ENCODE measurements around the gene PDIA6. TPM values are rescaled to one million over a fixed set of nuclear protein-coding genes. Genes with fewer than 3 reads are reported as not detected.

The PDIA6 gene
- total and polyA plus RNA-seq, 2 of the 4 experiments (the other 2 are of a cell fraction) = 204 to 349 TPM

DNA sequence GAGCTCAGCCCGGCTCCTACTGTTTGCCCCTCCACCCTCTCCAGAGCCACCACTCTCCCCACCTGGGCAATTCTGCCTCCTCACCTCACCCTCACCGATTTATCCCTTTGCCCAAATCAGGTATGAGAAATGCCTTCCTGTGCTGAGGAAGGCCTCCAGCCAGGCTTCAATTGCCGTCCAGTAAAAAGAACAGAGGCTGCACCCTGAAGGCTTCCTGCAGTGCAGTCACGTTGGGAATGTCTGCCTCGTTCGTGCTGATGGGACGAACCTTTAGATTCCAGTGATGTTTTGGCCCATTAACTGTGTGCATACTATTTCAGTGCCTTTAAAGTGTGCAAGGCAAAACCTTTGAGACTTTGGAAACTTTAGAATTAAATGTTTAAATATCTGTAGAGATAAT is 57.0 kb downstream of the PDIA6 start:
- Histone ChIP-seq H3K9me3 (ENCODE audit: control insufficient read depth, insufficient read depth, low read length) (no peaks in the 10 kb centered on the region), H3K23ac (ENCODE audit: low read depth, low read length) (no peak overlapping the region), H3K4ac (ENCODE audit: low read depth, low read length) (no peak overlapping the region), H2AK5ac (ENCODE audit: low read depth, low read length) (no peak overlapping the region), H2AFZ (replicated peaks; ENCODE audit: low read length, poor library complexity) (peak overlapping the region; percentile 23), H3K9ac (ENCODE audit: low read depth, low read length) (no peak overlapping the region), H4K91ac (ENCODE audit: insufficient read depth, low read depth, low read length) (no peak overlapping the region), H3K56ac (ENCODE audit: extremely low read depth, insufficient read depth, low read length) (no peak overlapping the region), H4K8ac (ENCODE audit: low read depth in 2 of 2, low read length in 2 of 2) (no peak overlapping the region), H4K20me1 (ENCODE audit: insufficient read depth, low read length) (no peaks in the 10 kb centered on the region), H2BK20ac (ENCODE audit: low read depth, low read length) (no peak overlapping the region), H3K18ac (ENCODE audit: low read depth, low read length) (no peak overlapping the region), H2BK120ac (ENCODE audit: low read depth, low read length) (no peak overlapping the region), H3K4me3 (ENCODE audit: insufficient read depth, low read depth, low read length) (no peak overlapping the region), H3K79me1 (ENCODE audit: low read depth in 1 of 2, low read length in 2 of 2) (no peaks in the 10 kb centered on the region), H3K4me2 (ENCODE audit: low read depth, low read length) (no peak overlapping the region), H2BK15ac (ENCODE audit: low read depth, low read length) (no peak overlapping the region), H3K27ac (ENCODE audit: insufficient read depth, low read length) (no peak overlapping the region), H3K14ac (replicated peaks; ENCODE audit: low read depth, low read length) (no peak overlapping the region), H3K27me3 (ENCODE audit: control insufficient read depth, insufficient read depth, low read length) (peaks cover 18% of the 10 kb centered on the region), H2BK5ac (ENCODE audit: low read depth, low read length, poor library complexity, severe bottlenecking) (no peak overlapping the region), H4K5ac (ENCODE audit: low read depth, low read length) (no peak overlapping the region), H3K9me1 (ENCODE audit: insufficient read depth, low read length) (no peaks in the 10 kb centered on the region), H2AK9ac (replicated peaks; ENCODE audit: low read depth, low read length, poor library complexity) (no peak overlapping the region), H3K36me3 (ENCODE audit: control insufficient read depth, insufficient read depth, low read length) (no peaks in the 10 kb centered on the region), H3K4me1 (ENCODE audit: control insufficient read depth, insufficient read depth, low read length) (no peaks in the 10 kb centered on the region)
- TF ChIP-seq BHLHE40 (IDR thresholded peaks at IDR 0.05; ENCODE audit: low read depth, low read length) (no peak), USF2 (IDR thresholded peaks at IDR 0.05; ENCODE audit: low read depth, low read length) (no peak), MAFK (IDR thresholded peaks at IDR 0.05; ENCODE audit: low read depth, low read length) (no peak)
- DNase-seq (no peak), ATAC-seq (ENCODE audit: low read depth) (no peak)
- ChIA-PET POLR2A (ENCODE audit: unreplicated experiment) (no interaction called here), CTCF (no interaction called here)
- dilution Hi-C loops (cut with HindIII; ENCODE audit: low sequenced_read_pairs, unreplicated experiment) = no loop called here
- no TSS peak for BruUV-seq (replicated peaks)
- WGBS, 2 experiments (ENCODE audit: extremely low coverage in 2 of 2, insufficient read length in 1 of 2) = 17% methylated on average over 3 of the region's 7 CpGs; no CpG with 5 or more reads in 1 of the 2 experiments
- intact Hi-C loops (cut with micrococcal nuclease) = no loop called here
- in situ Hi-C loops (cut with MboI; ENCODE audit: low sequenced_read_pairs) = no loop called here
